AG09309 (cell line): ENCODE measurements around the gene CCDC124.
"Not testable (repeated sequence)": the region's sequence is repeated elsewhere in the genome, so short reads cannot be mapped to it uniquely, and the experiment has no call there.

Experiments used
- DNase-seq: peaks from one replicate; pipeline ENCODE4 v3.0.0-alpha.2; 2010; ENCODE audit warnings: low read depth
- H3K4me3 ChIP-seq: 2 replicates; pipeline ENCODE4 v1.5.1; 2011; ENCODE audit warnings: mild to moderate bottlenecking, low read depth, low read length, moderate library complexity; ENCODE audit not compliant: control insufficient read depth
- CTCF ChIP-seq: IDR thresholded peaks from 2 replicates; pipeline ENCODE4 v1.5.1; 2011; ENCODE audit warnings: mild to moderate bottlenecking, low read depth, low read length, inconsistent platforms; ENCODE audit not compliant: insufficient read depth, control insufficient read depth; ENCODE audit errors: missing control alignments

CCDC124 gene

GRCh38 chr19:17977021-17977420 is 44.2 kb downstream of the CCDC124 start:
- no peak for TF ChIP-seq CTCF
- DNase-seq, result no peak
- H3K4me3 ChIP-seq, result no peak overlapping the region

DNA sequence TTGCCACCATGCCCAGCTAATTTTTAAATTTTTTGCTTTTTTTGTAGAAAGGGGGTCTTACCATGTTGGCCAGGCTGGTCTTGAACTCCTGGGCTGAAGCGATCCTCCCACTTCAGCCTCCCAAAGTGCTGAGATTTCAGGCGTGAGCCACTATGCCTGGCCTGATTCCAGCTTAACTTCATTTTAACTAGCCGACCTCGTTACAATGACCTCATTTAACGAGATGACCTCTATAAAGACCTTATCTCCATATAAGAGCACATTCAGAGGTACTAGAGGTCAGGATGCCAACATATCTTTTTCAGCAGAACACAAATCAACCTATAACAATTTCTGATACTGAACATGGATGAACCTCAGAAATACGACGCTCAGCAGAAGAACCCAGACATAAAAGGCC is 44.7 kb downstream of the CCDC124 start:
- no peak for TF ChIP-seq CTCF
- DNase-seq, result no peak
- H3K4me3 ChIP-seq, result no peak overlapping the region

GRCh38 chr19:17981611-17982010 is 48.8 kb downstream of the CCDC124 start:
- DNase-seq, result no peak
- TF ChIP-seq CTCF, result no peak
- no peak overlapping the region for H3K4me3 ChIP-seq

DNA sequence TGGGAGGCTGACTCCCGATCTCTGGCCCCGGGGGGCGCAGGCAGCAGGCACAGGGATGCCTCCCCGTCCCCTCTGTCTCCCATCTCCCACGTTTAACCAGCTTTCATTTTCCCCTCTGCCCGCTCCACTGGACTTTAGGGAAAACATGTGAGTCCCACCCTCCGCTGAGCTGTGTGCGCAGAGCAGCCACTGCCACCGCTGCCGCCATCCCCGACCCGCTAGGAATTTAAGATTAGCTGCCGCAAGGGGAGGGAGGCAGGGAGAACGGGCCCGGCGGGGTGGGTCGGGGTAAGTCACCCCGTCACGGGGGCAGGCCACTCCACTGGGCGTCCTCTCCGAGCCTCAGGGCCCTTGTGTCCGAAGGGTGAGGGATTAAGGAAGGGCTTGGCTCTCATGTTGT is 49.6 kb downstream of the CCDC124 start:
- no peak for TF ChIP-seq CTCF
- no peak overlapping the region for H3K4me3 ChIP-seq
- DNase-seq, result no peak

DNA sequence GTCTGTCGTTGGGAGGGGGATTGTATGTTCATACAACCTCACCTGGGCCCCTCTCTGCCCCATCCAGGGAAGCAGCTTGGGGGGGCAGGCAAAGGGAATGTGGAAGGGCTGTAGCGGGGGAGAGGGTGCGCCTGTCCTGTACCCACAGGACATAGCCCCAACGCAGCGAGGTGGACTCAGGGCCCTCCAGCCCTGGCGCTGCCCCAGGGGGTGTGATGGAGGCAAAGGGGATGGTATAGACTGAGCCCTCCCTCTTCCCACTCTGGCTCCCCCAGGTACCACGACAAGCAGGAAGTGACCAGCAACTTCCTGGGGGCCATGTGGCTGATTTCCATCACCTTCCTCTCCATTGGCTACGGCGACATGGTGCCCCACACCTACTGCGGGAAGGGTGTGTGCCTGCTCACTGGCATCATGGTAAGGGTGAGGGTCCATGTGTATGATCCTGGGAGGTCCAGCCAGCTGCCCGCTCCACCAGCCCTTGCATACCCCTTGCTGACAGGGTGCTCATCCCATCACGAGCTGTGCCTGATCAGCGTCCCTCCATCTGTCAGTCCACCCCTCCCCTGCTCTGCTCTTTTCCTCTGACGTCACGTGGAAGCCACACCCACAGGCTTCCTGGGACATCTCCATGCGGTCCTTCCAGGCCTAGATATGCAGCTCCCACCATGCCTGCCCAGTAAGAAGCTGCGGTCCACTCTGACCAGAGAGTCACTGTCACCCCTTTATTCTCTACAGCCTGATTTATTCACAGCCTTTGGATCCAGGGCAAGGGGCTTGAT is 52.4 kb downstream of the CCDC124 start:
- no peak for DNase-seq
- H3K4me3 ChIP-seq, result no peak overlapping the region
- TF ChIP-seq CTCF, result no peak

DNA sequence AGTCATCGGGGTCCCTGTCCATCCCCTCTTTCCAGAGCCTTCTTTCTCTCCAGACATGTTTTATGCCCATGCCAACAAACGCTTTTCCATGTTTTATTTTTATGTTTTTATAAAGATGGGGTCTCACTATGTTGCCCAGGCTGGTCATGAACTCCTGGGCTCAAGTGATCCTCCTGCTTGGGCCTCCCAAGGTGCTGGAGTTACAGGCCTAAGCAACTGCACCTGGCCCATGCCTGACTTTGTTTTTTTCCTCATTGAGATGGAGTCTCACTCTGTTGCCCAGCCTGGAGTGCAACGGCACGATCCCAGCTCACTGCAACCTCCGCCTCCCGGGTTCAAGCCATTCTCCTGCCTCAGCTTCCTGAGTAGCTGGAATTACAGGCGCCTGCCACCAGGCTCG is 53.8 kb downstream of the CCDC124 start:
- DNase-seq, result not testable (repeated sequence)

DNA sequence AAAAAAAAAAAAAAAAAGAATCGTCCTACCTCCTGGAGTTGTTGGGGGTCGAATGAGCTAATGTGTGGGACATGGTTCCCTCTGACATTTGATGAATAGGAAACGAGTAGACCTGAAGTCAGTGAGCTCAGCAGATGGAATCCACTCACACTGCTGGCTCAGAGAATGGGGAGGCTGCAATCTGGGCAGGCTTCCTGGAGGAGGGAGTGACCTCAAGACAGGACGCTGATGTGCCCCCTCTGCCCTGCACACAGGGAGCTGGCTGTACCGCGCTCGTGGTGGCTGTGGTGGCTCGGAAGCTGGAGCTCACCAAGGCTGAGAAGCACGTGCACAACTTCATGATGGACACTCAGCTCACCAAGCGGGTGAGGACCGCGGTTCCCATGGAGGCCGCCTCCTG is 55.3 kb downstream of the CCDC124 start:
- TF ChIP-seq CTCF, result no peak
- DNase-seq, result no peak

More for the DNA sequence above, 53.8 kb downstream of the CCDC124 start:
- H3K4me3 ChIP-seq, result not testable (repeated sequence)

More for the DNA sequence above, 55.3 kb downstream of the CCDC124 start:
- H3K4me3 ChIP-seq, result no peak overlapping the region
